GM23248 (cell line): ENCODE results near the gene ADCY1. TPM values are rescaled to one million over a fixed set of nuclear protein-coding genes. Genes with fewer than 3 reads are reported as not detected.

Experiments
- DNase-seq: peaks from one replicate; pipeline ENCODE4 v3.0.0-alpha.2; 2015
- H2AFZ ChIP-seq: fragments of 200-600 bp; sonication (generic); 2 replicates; pipeline ENCODE4 v1.6.1; 2016; ENCODE audit warnings: antibody characterized with exemption
- H3F3A ChIP-seq: fragments of 200-600 bp; sonication (generic); 2 replicates; pipeline ENCODE4 v1.6.1; 2016; ENCODE audit warnings: mild to moderate bottlenecking, antibody characterized with exemption, mixed run types; ENCODE audit not compliant: insufficient read depth
- H3K27ac ChIP-seq: fragments of 200-600 bp; sonication (generic); 2 replicates; pipeline ENCODE4 v1.5.1; 2016; ENCODE audit warnings: mild to moderate bottlenecking
- H3K27me3 ChIP-seq: fragments of 200-600 bp; sonication (generic); replicated peaks from 2 replicates; pipeline ENCODE4 v1.6.1; 2016; ENCODE audit warnings: mild to moderate bottlenecking; ENCODE audit not compliant: insufficient read depth
- H3K36me3 ChIP-seq: fragments of 200-600 bp; sonication (generic); 2 replicates; pipeline ENCODE4 v1.6.1; 2016; ENCODE audit warnings: low read depth, mild to moderate bottlenecking
- H3K4me1 ChIP-seq: fragments of 200-600 bp; sonication (generic); 2 replicates; pipeline ENCODE4 v1.6.1; 2016; ENCODE audit warnings: mild to moderate bottlenecking; ENCODE audit not compliant: insufficient read depth
- H3K4me2 ChIP-seq: fragments of 200-600 bp; sonication (generic); one replicate; pipeline ENCODE4 v1.6.1; 2016; ENCODE audit warnings: mild to moderate bottlenecking; ENCODE audit not compliant: unreplicated experiment
- H3K4me3 ChIP-seq: fragments of 200-600 bp; sonication (generic); 2 replicates; pipeline ENCODE4 v1.5.1; 2016; ENCODE audit warnings: mild to moderate bottlenecking
- H3K79me2 ChIP-seq: fragments of 200-600 bp; sonication (generic); 2 replicates; pipeline ENCODE4 v1.6.1; 2016; ENCODE audit warnings: mild to moderate bottlenecking; ENCODE audit not compliant: insufficient read depth
- H3K9ac ChIP-seq: fragments of 200-600 bp; sonication (generic); 2 replicates; pipeline ENCODE4 v1.6.1; 2016; ENCODE audit warnings: mild to moderate bottlenecking
- H3K9me2 ChIP-seq: fragments of 200-600 bp; sonication (generic); 2 replicates; pipeline ENCODE4 v1.6.1; 2016; ENCODE audit warnings: mixed run types, mild to moderate bottlenecking, moderate library complexity; ENCODE audit not compliant: insufficient read depth
- H3K9me3 ChIP-seq: fragments of 200-600 bp; sonication (generic); one replicate; pipeline ENCODE4 v1.6.1; 2017; ENCODE audit warnings: low read depth
- H4K20me1 ChIP-seq: fragments of 200-600 bp; sonication (generic); 2 replicates; pipeline ENCODE4 v1.6.0; 2016; ENCODE audit not compliant: insufficient read depth
- EZH2 ChIP-seq: fragments of 200-600 bp; sonication (generic); IDR thresholded peaks from 2 replicates; pipeline ENCODE4 v1.6.1; 2018; ENCODE audit warnings: antibody characterized with exemption, mild to moderate bottlenecking; ENCODE audit not compliant: insufficient read depth, poor library complexity, severe bottlenecking
- EZH2phosphoT487 ChIP-seq: fragments of 200-600 bp; sonication (generic); IDR thresholded peaks from 2 replicates; pipeline ENCODE4 v1.6.1; 2018; ENCODE audit warnings: antibody characterized with exemption, moderate library complexity, mild to moderate bottlenecking, low read depth; ENCODE audit not compliant: insufficient read depth
- WGBS, 2 experiments: methylation state at CpG; one replicate each; pipeline ENCODE4 v1.1.6; 2015 to 2017; ENCODE audit warnings: low lambda C conversion rate in 2 of 2, low coverage in 1 of 2; ENCODE audit errors: missing lambda C conversion rate in 2 of 2; 5-methylcytosine and 5-hydroxymethylcytosine counted together
- in situ Hi-C: fragments of 300-500 bp; cut with MboI; formaldehyde crosslinking; loops from 2 replicates; pipeline ENCODE4 v1.15.0; 2020
- polyA plus RNA-seq: library from polyadenylated mRNA; unstranded; fragments of >200 nt; fragmentation: Nextera tagmentation; extraction: Ambion mirVana; gene quantifications from 2 replicates; pipeline ENCODE4 v1.2.1, GENCODE V29; 2016
- total RNA-seq: library from RNA; depleted of rRNA; stranded (reverse); fragments of >200 nt; shearing (Covaris generic); gene quantifications from 2 replicates; pipeline ENCODE4 v1.2.3, GENCODE V29; 2014

The ADCY1 gene
- total and polyA plus RNA-seq, 2 experiments from 2014 or later, result 0.11 TPM; not detected in 1

- Histone ChIP-seq H3K79me2 (no peaks in the 10 kb centered on the region), H3K4me3 (no peak overlapping the region), H3F3A (no peaks in the 10 kb centered on the region), H3K4me1 (no peaks in the 10 kb centered on the region), H3K36me3 (no peaks in the 10 kb centered on the region), H3K27me3 (no peaks in the 10 kb centered on the region), H2AFZ (no peak overlapping the region), H4K20me1 (no peaks in the 10 kb centered on the region), H3K9me2 (no peaks in the 10 kb centered on the region), H3K27ac (no peak overlapping the region), H3K4me2 (no peak overlapping the region), H3K9ac (no peak overlapping the region), H3K9me3 (no peaks in the 10 kb centered on the region)
- TF ChIP-seq EZH2phosphoT487, result no peak
- no peak for TF ChIP-seq EZH2
- in situ Hi-C loops, result loop anchor here (25.0 kb wide), 1 partner anchor 197 kb away; the partner anchor contains the start of gene CCDC201
- WGBS, 2 experiments, result 82 to 83% methylated on average over 7 of the region's 7 CpGs
- DNase-seq, result no peak
Measured at GRCh38 chr7:45665172-45665571, 91.0 kb downstream of the ADCY1 start.

GRCh38 chr7:45670227-45670626 lies 96.1 kb downstream of the ADCY1 start:
- no peak overlapping the region for H3K4me2 ChIP-seq
- H3K27me3 ChIP-seq, result peaks cover 18% of the 10 kb centered on the region
- H3K36me3 ChIP-seq, result no peaks in the 10 kb centered on the region
- H3K9me2 ChIP-seq, result no peaks in the 10 kb centered on the region
- H3K27ac ChIP-seq, result no peak overlapping the region
- no peak overlapping the region for H3K4me3 ChIP-seq
- no peak for TF ChIP-seq EZH2phosphoT487
- TF ChIP-seq EZH2, result no peak
- in situ Hi-C loops, result loop anchor here (25.0 kb wide), 1 partner anchor 192 kb away; the partner anchor contains the start of gene CCDC201
- H2AFZ ChIP-seq, result no peak overlapping the region
- H3K4me1 ChIP-seq, result no peaks in the 10 kb centered on the region
- WGBS, 2 experiments, result 65 to 69% methylated on average over 7 of the region's 7 CpGs
- H3K79me2 ChIP-seq, result no peaks in the 10 kb centered on the region
- no peaks in the 10 kb centered on the region for H3F3A ChIP-seq
- DNase-seq, result no peak
- H4K20me1 ChIP-seq, result no peaks in the 10 kb centered on the region
- H3K9ac ChIP-seq, result no peak overlapping the region
- H3K9me3 ChIP-seq, result no peaks in the 10 kb centered on the region

GRCh38 chr7:45670717-45671116 lies 96.5 kb downstream of the ADCY1 start:
- H3K9me3 ChIP-seq, result no peaks in the 10 kb centered on the region
- H3K79me2 ChIP-seq, result no peaks in the 10 kb centered on the region
- H3K9me2 ChIP-seq, result no peaks in the 10 kb centered on the region
- no peak overlapping the region for H3K27ac ChIP-seq
- no peaks in the 10 kb centered on the region for H3F3A ChIP-seq
- H3K4me2 ChIP-seq, result no peak overlapping the region
- WGBS, 2 experiments, result 94 to 96% methylated on average over 6 of the region's 6 CpGs
- no peak overlapping the region for H2AFZ ChIP-seq
- no peak overlapping the region for H3K9ac ChIP-seq
- TF ChIP-seq EZH2phosphoT487 (no peak), EZH2 (no peak)
- no peaks in the 10 kb centered on the region for H3K36me3 ChIP-seq
- no peaks in the 10 kb centered on the region for H4K20me1 ChIP-seq
- DNase-seq, result no peak
- H3K4me1 ChIP-seq, result no peaks in the 10 kb centered on the region
- H3K27me3 ChIP-seq, result peaks cover 23% of the 10 kb centered on the region
- H3K4me3 ChIP-seq, result no peak overlapping the region
- in situ Hi-C loops, result loop anchor here (25.0 kb wide), 1 partner anchor 192 kb away; the partner anchor contains the start of gene CCDC201

GRCh38 chr7:45677311-45677900 lies 103.2 kb downstream of the ADCY1 start:
- Histone ChIP-seq H3K4me2 (no peak overlapping the region), H3K9ac (no peak overlapping the region), H3K27ac (no peak overlapping the region), H2AFZ (no peak overlapping the region), H3K27me3 (peaks cover 19% of the 10 kb centered on the region), H3K9me3 (no peaks in the 10 kb centered on the region), H3K36me3 (no peaks in the 10 kb centered on the region), H4K20me1 (no peaks in the 10 kb centered on the region), H3K4me1 (no peaks in the 10 kb centered on the region), H3F3A (no peaks in the 10 kb centered on the region), H3K79me2 (no peaks in the 10 kb centered on the region), H3K4me3 (no peak overlapping the region), H3K9me2 (no peaks in the 10 kb centered on the region)
- in situ Hi-C loops, result no loop called here
- no peak for DNase-seq
- TF ChIP-seq EZH2, result no peak
- TF ChIP-seq EZH2phosphoT487, result no peak
- 81 to 84% methylated on average over 9 of the region's 9 CpGs for WGBS, 2 experiments
